ENCODE results near the gene VTI1A. TPM values are rescaled to one million over a fixed set of nuclear protein-coding genes. Genes with fewer than 3 reads are reported as not detected.

Gene VTI1A
- total RNA-seq, 1 experiment from 2014 or later: 33.4 TPM

- Histone ChIP-seq H3K4me1 (replicated peaks) (0 out of 2 replicates have a peak, but pooled peaks cover 3% of the 10 kb centered on the region), H3K36me3 (no peaks in the 10 kb centered on the region), H3K27me3 (replicated peaks) (no peaks in the 10 kb centered on the region), H3K9me3 (replicated peaks) (no peaks in the 10 kb centered on the region), H3K27ac (no peak overlapping the region), H3K4me3 (no peak overlapping the region)
- no peak for DNase-seq (ENCODE audit: low read depth in 1 of 2, low spot score in 2 of 2)
Measured at GRCh38 chr10:112775892-112776674, 329.1 kb downstream of the VTI1A start.

- no peaks in the 10 kb centered on the region for H3K9me3 ChIP-seq (replicated peaks)
- no peak overlapping the region for H3K4me3 ChIP-seq
- no peak for DNase-seq (ENCODE audit: low read depth in 1 of 2, low spot score in 2 of 2)
- H3K27me3 ChIP-seq (replicated peaks): no peaks in the 10 kb centered on the region
- 0 out of 2 replicates have a peak, but pooled peaks cover 3% of the 10 kb centered on the region for H3K4me1 ChIP-seq (replicated peaks)
- H3K27ac ChIP-seq: no peak overlapping the region
- H3K36me3 ChIP-seq: no peaks in the 10 kb centered on the region
Measured at GRCh38 chr10:112778579-112778978, 331.6 kb downstream of the VTI1A start.

- DNase-seq (ENCODE audit: low read depth in 1 of 2, low spot score in 2 of 2): no peak
Measured at GRCh38 chr10:112779025-112779770, 332.2 kb downstream of the VTI1A start.

GRCh38 chr10:112782200-112782907, 335.3 kb downstream of the VTI1A start:
- no peak overlapping the region for H3K4me3 ChIP-seq
- H3K27ac ChIP-seq: no peak overlapping the region
- H3K36me3 ChIP-seq: no peaks in the 10 kb centered on the region
- no peaks in the 10 kb centered on the region for H3K9me3 ChIP-seq (replicated peaks)
- 0 out of 2 replicates have a peak, but pooled peaks cover 3% of the 10 kb centered on the region for H3K4me1 ChIP-seq (replicated peaks)
- DNase-seq (ENCODE audit: low read depth in 1 of 2, low spot score in 2 of 2): no peak
- no peaks in the 10 kb centered on the region for H3K27me3 ChIP-seq (replicated peaks)

More at GRCh38 chr10:112779025-112779770, 332.2 kb downstream of the VTI1A start:
- no peak overlapping the region for H3K4me3 ChIP-seq
- H3K9me3 ChIP-seq (replicated peaks): no peaks in the 10 kb centered on the region
- no peaks in the 10 kb centered on the region for H3K36me3 ChIP-seq
- no peak overlapping the region for H3K27ac ChIP-seq
- no peaks in the 10 kb centered on the region for H3K27me3 ChIP-seq (replicated peaks)
- H3K4me1 ChIP-seq (replicated peaks): 0 out of 2 replicates have a peak, but pooled peaks cover 3% of the 10 kb centered on the region

GRCh38 chr10:112783351-112784021, 336.5 kb downstream of the VTI1A start:
- Histone ChIP-seq H3K4me1 (replicated peaks) (0 out of 2 replicates have a peak, but pooled peaks cover 3% of the 10 kb centered on the region), H3K27me3 (replicated peaks) (no peaks in the 10 kb centered on the region), H3K4me3 (no peak overlapping the region), H3K36me3 (no peaks in the 10 kb centered on the region), H3K27ac (no peak overlapping the region), H3K9me3 (replicated peaks) (no peaks in the 10 kb centered on the region)
- no peak for DNase-seq (ENCODE audit: low read depth in 1 of 2, low spot score in 2 of 2)

- Histone ChIP-seq H3K27ac (no peak overlapping the region), H3K4me1 (replicated peaks) (no peaks in the 10 kb centered on the region), H3K4me3 (no peak overlapping the region), H3K9me3 (replicated peaks) (no peaks in the 10 kb centered on the region), H3K27me3 (replicated peaks) (no peaks in the 10 kb centered on the region), H3K36me3 (no peaks in the 10 kb centered on the region)
- no peak for DNase-seq (ENCODE audit: low read depth in 1 of 2, low spot score in 2 of 2)
Measured at GRCh38 chr10:112784022-112784461, 337.0 kb downstream of the VTI1A start.

- no peaks in the 10 kb centered on the region for H3K4me1 ChIP-seq (replicated peaks)
- H3K36me3 ChIP-seq: no peaks in the 10 kb centered on the region
- DNase-seq (ENCODE audit: low read depth in 1 of 2, low spot score in 2 of 2): no peak
- H3K9me3 ChIP-seq (replicated peaks): no peaks in the 10 kb centered on the region; the same call in 1 of the 2 replicates
- H3K27me3 ChIP-seq (replicated peaks): no peaks in the 10 kb centered on the region
- no peak overlapping the region for H3K4me3 ChIP-seq
- no peak overlapping the region for H3K27ac ChIP-seq
Measured at GRCh38 chr10:112785089-112785488, 338.1 kb downstream of the VTI1A start.

GRCh38 chr10:112789248-112789647, 342.2 kb downstream of the VTI1A start:
- no peak for DNase-seq (ENCODE audit: low read depth in 1 of 2, low spot score in 2 of 2)
- no peaks in the 10 kb centered on the region for H3K36me3 ChIP-seq
- no peaks in the 10 kb centered on the region for H3K27me3 ChIP-seq (replicated peaks)
- no peak overlapping the region for H3K27ac ChIP-seq
- H3K4me3 ChIP-seq: no peak overlapping the region
- no peaks in the 10 kb centered on the region; the same call in 1 of the 2 replicates for H3K9me3 ChIP-seq (replicated peaks)
- peaks cover 17% of the 10 kb centered on the region for H3K4me1 ChIP-seq (replicated peaks)

GRCh38 chr10:112790030-112790429, 343.0 kb downstream of the VTI1A start:
- Histone ChIP-seq H3K36me3 (no peaks in the 10 kb centered on the region), H3K27ac (no peak overlapping the region), H3K4me3 (no peak overlapping the region), H3K4me1 (replicated peaks) (peaks cover 17% of the 10 kb centered on the region), H3K9me3 (replicated peaks) (no peaks in the 10 kb centered on the region; the same call in 1 of the 2 replicates), H3K27me3 (replicated peaks) (no peaks in the 10 kb centered on the region)
- DNase-seq (ENCODE audit: low read depth in 1 of 2, low spot score in 2 of 2): no peak

- Histone ChIP-seq H3K27ac (no peak overlapping the region), H3K4me3 (no peak overlapping the region), H3K9me3 (replicated peaks) (no peaks in the 10 kb centered on the region; the same call in 1 of the 2 replicates), H3K4me1 (replicated peaks) (peaks cover 17% of the 10 kb centered on the region), H3K36me3 (no peaks in the 10 kb centered on the region), H3K27me3 (replicated peaks) (no peaks in the 10 kb centered on the region)
- no peak for DNase-seq (ENCODE audit: low read depth in 1 of 2, low spot score in 2 of 2)
Measured at GRCh38 chr10:112790921-112791320, 343.9 kb downstream of the VTI1A start.

- H3K4me1 ChIP-seq (replicated peaks): peaks cover 17% of the 10 kb centered on the region
- H3K36me3 ChIP-seq: no peaks in the 10 kb centered on the region
- no peaks in the 10 kb centered on the region for H3K27me3 ChIP-seq (replicated peaks)
- H3K4me3 ChIP-seq: no peak overlapping the region
- no peaks in the 10 kb centered on the region; the same call in 1 of the 2 replicates for H3K9me3 ChIP-seq (replicated peaks)
- DNase-seq (ENCODE audit: low read depth in 1 of 2, low spot score in 2 of 2): no peak
- H3K27ac ChIP-seq: no peak overlapping the region
Measured at GRCh38 chr10:112791447-112791846, 344.4 kb downstream of the VTI1A start.

- peaks cover 17% of the 10 kb centered on the region for H3K4me1 ChIP-seq (replicated peaks)
- DNase-seq (ENCODE audit: low read depth in 1 of 2, low spot score in 2 of 2): no peak
- H3K27ac ChIP-seq: no peak overlapping the region
- H3K9me3 ChIP-seq (replicated peaks): no peaks in the 10 kb centered on the region; the same call in 1 of the 2 replicates
- no peaks in the 10 kb centered on the region for H3K36me3 ChIP-seq
- no peak overlapping the region for H3K4me3 ChIP-seq
- no peaks in the 10 kb centered on the region for H3K27me3 ChIP-seq (replicated peaks)
Measured at GRCh38 chr10:112792487-112793201, 345.6 kb downstream of the VTI1A start.
